HG03060 (cell line): Measurements from ENCODE around the gene VPS9D1.
"Not testable (repeated sequence)": the region's sequence is repeated elsewhere in the genome, so short reads cannot be mapped to it uniquely, and the experiment has no call there.

ENCODE experiments used
- ATAC-seq: cut with Tn5 transposase; IDR thresholded peaks from one replicate; pipeline ENCODE4 v1.9.1; 2021; ENCODE audit warnings: low read depth, moderate number of reproducible peaks; ENCODE audit not compliant: unreplicated experiment

The VPS9D1 gene

DNA sequence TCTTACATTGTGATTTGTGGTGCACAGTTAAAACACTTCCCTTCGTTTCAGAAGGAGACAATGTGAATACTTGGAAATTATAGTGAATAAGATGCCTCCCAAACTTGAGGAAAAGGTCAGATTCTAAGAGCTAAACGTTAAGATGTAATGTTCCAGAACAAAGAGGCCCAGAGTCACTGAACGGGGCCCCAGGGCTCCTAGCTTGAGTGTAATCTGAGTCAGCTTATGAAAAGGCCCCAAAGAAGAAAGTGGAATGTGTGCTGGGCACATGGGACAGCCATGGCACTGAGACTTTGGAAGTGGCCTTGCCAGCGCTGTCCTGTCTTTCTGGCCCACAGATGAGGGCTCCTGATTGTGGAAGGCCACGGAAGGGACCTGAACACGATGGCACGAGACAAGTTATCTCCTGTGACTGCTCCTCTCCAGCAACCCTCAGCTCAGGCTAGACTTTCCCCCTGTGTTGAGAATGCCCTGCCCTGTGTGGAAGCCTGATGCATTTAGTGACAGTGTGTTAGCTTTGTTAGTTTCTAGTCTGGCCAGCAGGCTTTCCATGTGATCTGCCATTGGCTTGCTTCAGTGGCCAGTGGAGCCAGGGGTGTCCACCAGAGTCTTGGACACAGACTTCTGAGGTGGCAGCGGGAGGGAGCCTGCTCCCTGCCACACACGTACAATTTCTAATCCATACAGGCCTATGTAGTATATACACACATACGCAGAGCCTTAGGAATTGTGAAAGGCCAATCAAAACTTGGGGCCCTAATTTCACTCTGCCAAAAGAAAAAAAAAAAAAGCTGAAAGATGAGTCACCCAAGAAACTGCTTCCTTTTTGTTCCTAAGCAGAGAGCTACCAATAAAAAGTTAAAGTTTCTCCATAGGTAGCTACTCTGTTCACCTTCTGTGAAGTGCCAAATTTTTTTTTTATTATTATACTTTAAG lies 49.9 kb downstream of the VPS9D1 start:
- no peak for ATAC-seq

DNA sequence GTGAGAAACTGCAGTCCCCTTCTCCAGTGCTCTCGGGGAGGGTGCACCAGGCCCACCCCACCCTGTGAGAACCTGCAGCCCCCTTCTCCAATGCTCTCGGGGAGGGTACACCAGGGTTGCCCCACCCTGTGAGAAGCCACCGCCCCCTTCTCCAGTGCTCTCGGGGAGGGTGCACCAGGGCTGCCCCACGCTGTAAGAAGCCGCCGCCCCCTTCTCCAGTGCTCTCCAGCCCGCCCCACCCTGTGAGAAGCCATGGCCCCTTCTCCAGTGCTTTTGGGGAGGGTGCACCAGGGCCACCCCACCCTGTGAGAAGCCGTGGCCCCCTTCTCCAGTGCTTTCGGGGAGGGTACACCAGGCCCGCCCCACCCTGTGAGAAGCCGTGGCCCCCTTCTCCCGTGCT lies 50.9 kb downstream of the VPS9D1 start:
- ATAC-seq, result no peak

DNA sequence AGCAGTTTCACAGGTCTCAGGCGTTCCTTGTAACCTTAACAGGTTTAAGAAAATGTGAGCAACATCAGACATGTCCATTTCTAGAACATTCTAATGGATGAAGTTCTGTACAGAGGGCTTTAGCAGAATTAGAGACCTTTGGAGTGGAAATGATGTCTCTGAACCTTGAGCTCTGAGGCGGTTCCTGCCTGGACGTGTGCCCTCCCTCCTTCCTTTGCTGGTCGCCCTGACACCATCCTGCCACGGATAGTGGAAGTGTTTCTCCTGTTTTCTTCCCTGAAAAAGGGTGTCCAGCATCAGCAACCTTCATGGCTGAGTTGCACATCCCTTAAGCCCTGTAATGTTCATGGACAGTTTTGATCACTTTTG lies 51.9 kb downstream of the VPS9D1 start:
- ATAC-seq, result no peak

DNA sequence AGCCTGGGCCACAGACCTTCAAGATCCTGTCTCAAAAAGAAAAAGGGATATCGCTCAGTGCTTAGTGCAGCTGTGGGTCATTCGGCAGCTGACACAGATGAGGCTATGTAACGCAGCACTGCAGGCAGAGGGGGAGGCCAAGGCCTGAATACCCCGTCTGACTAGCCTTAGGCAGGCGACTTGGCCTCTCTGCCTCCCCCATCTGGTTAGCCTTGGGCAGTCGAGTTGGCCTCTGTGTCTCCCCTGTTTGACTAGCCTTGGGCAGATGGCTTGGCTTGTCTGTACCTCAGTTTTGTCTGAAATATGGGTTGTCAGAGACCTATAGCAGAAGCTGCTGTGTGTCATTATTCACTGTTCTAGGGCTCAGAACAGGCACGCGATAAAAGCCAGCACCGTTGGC lies 53.1 kb downstream of the VPS9D1 start:
- ATAC-seq, result no peak

DNA sequence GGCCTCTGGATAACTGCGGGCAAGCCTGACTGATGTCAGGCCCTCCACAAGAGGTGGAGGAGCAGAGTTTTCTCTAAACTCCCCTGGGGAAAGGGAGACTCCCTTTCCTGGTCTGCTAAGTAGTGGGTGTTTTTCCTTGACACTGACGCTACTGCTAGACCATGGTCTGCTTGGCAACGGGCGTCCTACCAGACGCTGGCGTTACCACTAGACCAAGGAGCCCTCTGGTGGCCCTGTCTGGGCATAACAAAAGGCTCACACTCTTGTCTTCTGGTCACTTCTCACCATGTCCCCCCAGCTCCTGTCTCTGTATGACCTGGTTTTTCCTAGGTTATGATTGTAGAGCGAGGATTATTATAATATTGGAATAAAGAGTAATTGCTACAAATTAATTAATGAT lies 53.7 kb downstream of the VPS9D1 start:
- ATAC-seq, result not testable (repeated sequence)

DNA sequence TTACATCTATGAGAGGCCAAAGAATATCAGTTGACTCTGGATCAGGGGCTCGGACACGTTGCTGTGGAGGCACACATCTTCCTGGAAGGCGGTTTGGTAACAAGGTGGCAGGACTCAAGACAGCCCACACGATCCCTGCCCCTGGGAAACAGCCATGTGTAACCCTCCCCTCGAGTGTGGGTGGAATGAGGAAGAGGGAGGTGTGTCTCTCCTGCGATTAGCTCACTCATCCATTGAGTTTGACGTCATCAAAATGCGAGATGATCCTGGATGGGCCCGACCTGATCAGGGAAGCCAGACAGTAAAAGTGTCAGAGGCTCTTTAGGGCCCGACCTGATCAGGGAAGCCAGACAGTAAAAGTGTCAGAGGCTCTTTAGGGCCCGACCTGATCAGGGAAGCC lies 56.5 kb downstream of the VPS9D1 start:
- ATAC-seq, result not testable (repeated sequence)

DNA sequence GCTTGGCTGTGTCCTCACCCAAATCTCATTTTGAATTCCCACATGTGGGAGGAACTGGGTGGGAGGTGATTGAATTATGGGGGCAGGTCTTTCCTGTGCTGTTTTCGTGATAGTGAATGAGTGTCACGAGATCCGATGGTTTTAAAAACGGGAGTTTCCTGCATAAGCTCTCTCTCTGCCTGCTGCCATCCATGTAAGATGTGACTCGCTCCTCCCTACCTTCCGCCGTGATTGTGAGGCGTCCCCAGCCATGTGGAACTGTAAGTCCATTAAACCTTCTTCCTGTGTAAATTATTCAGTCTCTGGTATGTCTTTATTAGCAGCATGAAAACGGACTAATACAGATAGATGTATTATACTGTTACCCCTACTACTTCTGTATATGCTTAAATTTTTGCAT lies 59.5 kb downstream of the VPS9D1 start:
- no peak for ATAC-seq

DNA sequence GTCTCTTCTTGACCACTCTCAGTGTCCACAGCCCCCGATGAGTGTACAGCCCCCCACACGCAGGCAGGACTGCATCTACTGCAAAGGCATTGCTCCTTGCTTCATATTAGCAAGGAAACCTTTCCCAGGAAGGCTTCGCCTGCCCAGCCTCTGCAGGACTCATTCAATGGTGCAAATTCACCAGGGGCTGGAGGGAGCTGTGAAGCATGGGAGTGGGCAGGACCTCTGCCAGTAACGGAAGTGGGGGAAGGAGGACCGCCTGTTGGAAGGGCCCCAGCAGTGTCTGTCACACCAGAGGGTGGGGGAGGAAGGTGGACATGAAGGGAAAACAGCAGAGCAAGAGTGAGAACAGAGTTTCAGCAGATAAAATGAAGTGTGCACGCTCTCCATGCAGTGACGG lies 60.6 kb downstream of the VPS9D1 start:
- no peak for ATAC-seq

DNA sequence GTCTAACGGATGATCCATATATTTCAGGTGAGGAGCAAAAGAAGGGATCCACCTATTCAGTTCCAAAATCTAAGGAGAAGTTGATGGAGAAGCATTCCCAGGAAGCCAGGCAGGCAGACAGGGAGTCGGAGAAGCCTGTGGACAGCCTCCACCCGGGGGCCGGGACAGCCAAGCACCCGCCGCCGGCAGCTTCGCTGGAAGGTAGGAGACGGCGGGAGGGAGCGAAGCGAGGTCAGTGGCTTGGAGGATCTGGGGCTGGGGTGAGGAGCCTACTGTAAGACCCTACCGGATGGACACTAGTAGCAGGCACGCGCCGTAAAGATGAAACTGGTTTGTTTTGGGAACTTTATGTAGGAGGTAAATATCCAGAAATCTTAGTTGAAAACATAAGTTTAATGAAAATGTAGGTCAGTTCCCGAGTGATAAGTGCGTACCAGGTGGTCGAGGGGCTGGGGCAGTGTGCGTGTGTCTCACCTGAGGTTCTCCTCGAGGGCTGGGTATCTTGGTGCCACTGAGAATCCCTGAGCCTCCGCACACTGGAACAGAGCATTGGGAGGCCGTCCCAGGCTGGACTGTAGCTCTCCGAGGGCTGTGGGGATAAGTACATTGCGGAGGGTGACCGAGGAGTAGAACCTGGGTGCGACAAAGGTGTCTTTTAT lies 62.3 kb downstream of the VPS9D1 start:
- no peak for ATAC-seq

DNA sequence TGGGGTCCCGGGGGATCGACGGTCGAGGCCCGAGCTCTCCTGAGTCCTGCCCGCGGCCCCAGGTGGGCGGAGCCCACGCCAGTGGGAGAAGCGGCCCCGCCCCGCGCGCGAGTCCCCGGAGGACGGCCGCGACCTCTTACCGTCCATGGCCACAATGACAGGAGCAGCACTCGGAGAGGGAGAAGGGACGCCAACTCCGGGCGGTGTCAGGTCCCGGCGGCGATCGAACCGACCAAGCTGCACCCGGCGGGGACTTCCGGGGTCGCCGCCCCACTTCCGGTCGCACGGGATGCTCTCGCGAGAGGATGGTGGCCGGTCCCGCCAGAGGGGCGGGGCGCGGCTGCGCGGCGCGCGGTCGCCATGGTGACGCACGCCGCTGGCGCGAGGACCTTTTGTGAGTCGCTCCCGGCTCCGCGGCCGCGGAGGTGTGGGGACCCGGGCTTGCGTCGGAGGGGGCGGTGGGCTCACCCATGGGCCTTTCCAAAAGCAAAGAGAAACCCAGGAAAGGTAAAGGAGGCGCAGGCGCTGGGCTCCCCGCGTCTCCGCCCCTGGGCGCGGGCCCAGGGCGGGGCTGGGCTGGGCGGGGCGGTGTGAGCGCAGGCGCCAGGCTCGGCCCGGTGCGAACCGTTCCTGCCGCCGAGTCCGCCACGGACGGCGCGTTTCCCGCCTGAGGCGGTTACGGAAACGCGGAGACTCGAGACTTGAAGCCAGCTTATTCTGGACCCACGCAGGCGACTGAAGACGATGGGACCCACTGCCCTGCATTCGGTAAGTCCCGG lies 63.1 kb downstream of the VPS9D1 start, which contains the start of the genes CHMP1A and SPATA33:
Gene CHMP1A, minus strand, starts transcription at position 267 of the 779 bp plus-strand sequence. Its CDS starts 120 bp downstream, at position 147.
Gene SPATA33, plus strand, starts transcription at position 395 of the 779 bp plus-strand sequence. Its CDS starts 76 bp downstream, at position 471.
- ATAC-seq, result peak; percentile 72
